WERI-Rb-1 (cell line): ENCODE measurements around the gene UBE3D.

Experiments
- DNase-seq: peaks from one replicate; pipeline ENCODE4 v3.0.0-alpha.2; 2020
- H3K27ac ChIP-seq: fragments of 250-450 bp; sonication (Bioruptor Pico); 2 replicates; pipeline ENCODE4 v1.5.1; 2020; ENCODE audit warnings: mild to moderate bottlenecking, moderate library complexity
- H3K27me3 ChIP-seq: fragments of 250-450 bp; sonication (Bioruptor Pico); 2 replicates; pipeline ENCODE4 v1.5.1; 2021; ENCODE audit warnings: mild to moderate bottlenecking, low read depth, moderate library complexity; ENCODE audit not compliant: insufficient read depth, severe bottlenecking
- H3K36me3 ChIP-seq: fragments of 250-450 bp; sonication (Bioruptor Pico); 2 replicates; pipeline ENCODE4 v1.5.1; 2020; ENCODE audit warnings: mild to moderate bottlenecking, moderate library complexity
- H3K4me3 ChIP-seq: 2 replicates; pipeline ENCODE4 v1.5.1; 2011; ENCODE audit warnings: low read depth, mild to moderate bottlenecking, control low read depth, low read length
- H3K9me3 ChIP-seq: fragments of 250-450 bp; sonication (Bioruptor Pico); 2 replicates; pipeline ENCODE4 v1.5.1; 2021; ENCODE audit warnings: mild to moderate bottlenecking, moderate library complexity; ENCODE audit not compliant: severe bottlenecking
- CTCF ChIP-seq: IDR thresholded peaks from 2 replicates; pipeline ENCODE4 v1.5.1; 2011; ENCODE audit warnings: low read depth, mild to moderate bottlenecking, control low read depth, inconsistent platforms, low read length

The UBE3D gene

GRCh38 chr6:83053678-83054077, 12.0 kb downstream of the UBE3D start:
- Histone ChIP-seq H3K36me3 (peaks cover 7% of the 10 kb centered on the region), H3K4me3 (no peak overlapping the region), H3K27me3 (no peaks in the 10 kb centered on the region), H3K9me3 (no peaks in the 10 kb centered on the region), H3K27ac (no peak overlapping the region)
- DNase-seq: no peak
- no peak for TF ChIP-seq CTCF

- TF ChIP-seq CTCF: no peak
- no peaks in the 10 kb centered on the region for H3K27me3 ChIP-seq
- H3K27ac ChIP-seq: no peak overlapping the region
- peaks cover 4% of the 10 kb centered on the region for H3K36me3 ChIP-seq
- H3K4me3 ChIP-seq: no peak overlapping the region
- DNase-seq: no peak
- no peaks in the 10 kb centered on the region for H3K9me3 ChIP-seq
Measured at GRCh38 chr6:83051377-83052172, 14.1 kb downstream of the UBE3D start.

- Histone ChIP-seq H3K4me3 (no peak overlapping the region), H3K36me3 (no peaks in the 10 kb centered on the region; the same call in none of the 2 replicates), H3K27ac (no peak overlapping the region), H3K9me3 (no peaks in the 10 kb centered on the region), H3K27me3 (no peaks in the 10 kb centered on the region)
- no peak for DNase-seq
- no peak for TF ChIP-seq CTCF
Measured at GRCh38 chr6:83047065-83047754, 18.4 kb downstream of the UBE3D start.

GRCh38 chr6:83044091-83044768, 21.4 kb downstream of the UBE3D start:
- H3K27ac ChIP-seq: no peak overlapping the region
- H3K36me3 ChIP-seq: no peaks in the 10 kb centered on the region
- H3K27me3 ChIP-seq: no peaks in the 10 kb centered on the region
- no peak for DNase-seq
- no peak overlapping the region for H3K4me3 ChIP-seq
- no peak for TF ChIP-seq CTCF
- no peaks in the 10 kb centered on the region for H3K9me3 ChIP-seq

GRCh38 chr6:83042467-83043053, 23.1 kb downstream of the UBE3D start:
- TF ChIP-seq CTCF: no peak
- no peak overlapping the region for H3K4me3 ChIP-seq
- no peaks in the 10 kb centered on the region for H3K36me3 ChIP-seq
- H3K27me3 ChIP-seq: no peaks in the 10 kb centered on the region
- no peak for DNase-seq
- H3K27ac ChIP-seq: no peak overlapping the region
- H3K9me3 ChIP-seq: no peaks in the 10 kb centered on the region
